Measurements from ENCODE around the gene POP7.
"Not testable (repeated sequence)": the region's sequence is repeated elsewhere in the genome, so short reads cannot be mapped to it uniquely, and the experiment has no call there.

The POP7 gene

DNA sequence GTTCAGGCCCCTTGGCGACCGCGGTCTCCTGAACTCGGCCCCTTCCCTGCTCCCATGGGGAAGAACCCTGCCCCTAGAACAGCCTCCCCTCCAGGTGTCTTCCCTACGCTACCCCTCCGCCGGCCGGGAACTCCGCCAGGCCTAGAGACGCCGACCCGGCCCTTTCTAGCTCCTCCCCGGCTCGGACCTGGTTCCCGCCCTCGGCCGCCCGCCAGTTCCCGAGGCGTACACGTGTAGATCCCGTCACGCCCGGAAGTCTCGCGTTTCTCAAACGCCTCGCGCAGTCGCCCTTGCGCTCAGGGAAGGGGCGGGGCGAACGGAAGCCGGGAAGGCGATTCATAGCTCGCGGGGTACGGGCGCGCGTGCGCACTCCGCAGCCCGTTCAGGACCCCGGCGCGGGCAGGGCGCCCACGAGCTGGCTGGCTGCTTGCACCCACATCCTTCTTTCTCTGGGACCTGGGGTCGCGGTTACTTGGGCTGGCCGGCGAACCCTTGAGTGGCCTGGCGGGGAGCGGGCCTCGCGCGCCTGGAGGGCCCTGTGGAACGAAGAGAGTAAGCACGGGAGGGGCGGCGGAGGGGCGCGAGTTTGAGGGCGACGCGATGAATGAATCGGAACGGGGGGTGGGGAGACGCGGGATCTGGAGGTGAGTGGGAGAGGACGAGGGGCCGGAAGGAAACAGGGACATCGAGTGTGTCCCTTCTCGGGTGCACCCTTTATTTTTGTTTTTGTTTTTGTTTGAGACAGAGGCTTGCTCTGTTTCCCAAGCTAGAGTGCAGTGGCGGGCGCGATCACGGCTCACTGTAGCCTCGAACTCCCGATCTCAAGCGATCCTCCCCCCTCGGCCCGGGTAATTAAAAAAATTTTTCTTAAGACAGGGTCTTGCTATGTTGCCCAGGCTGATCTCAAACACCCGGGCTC is at the start of gene POP7:
TSS of gene POP7 (plus strand) at position 369 of the 919 bp plus-strand sequence. CDS start 710 bp downstream, outside the sequence.
- peak; percentile 99 for DNase-seq (ENCODE audit: low read depth)

DNA sequence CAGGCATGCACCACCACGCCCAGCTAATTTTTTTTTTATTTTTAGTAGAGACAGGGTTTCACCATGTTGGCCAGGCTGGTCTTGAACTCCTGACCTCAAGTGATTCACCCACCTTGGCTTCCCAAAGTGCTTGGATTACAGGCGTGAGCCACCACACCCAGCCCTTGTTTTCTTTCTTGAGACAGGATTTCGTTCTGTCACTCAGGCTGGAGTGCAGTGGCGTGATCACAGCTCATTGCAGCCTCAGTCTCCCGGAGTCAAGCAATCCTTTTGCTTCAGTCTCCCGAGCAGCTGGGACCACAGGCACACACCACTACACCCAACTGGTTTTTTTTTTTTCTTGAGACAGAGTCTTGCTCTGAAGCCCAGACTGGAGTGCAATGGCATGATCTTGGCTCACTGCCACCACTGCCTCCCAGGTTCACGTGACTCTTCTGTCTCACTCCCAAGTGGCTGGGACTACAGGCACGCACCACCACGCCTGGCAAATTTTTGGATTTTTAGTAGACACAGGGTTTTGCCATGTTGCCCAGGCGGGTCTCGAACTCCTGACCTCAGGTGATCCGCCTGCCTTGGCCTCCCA is 43.6 kb upstream of the POP7 start:
- not testable (repeated sequence) for DNase-seq (ENCODE audit: low read depth)

DNA sequence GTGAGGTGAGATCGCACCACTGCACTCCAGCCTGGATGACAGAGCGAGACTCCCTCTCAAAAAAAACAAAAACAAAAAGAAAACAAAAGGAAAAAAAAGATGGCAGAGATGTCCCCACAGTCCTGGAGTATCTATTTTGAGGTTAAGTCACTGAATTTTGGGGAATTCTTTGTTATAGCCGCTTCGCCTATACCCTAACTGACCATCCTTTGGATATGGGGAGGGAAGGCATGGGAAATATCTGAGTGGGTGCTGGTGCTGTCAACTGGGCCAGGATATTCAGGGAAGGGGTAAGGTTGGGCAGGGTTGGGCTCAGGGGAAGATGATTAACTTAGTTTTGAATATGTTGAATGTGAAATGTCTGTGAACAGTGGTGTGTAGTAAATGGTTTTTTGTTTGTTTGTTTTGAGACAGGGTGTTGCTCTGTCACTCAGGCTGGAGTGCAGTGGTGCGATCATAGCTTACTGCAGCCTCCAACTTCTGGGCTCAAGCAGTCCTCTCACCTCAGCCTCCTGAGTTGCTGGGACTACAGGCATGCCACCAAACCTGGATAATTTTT is 40.7 kb upstream of the POP7 start:
- DNase-seq (ENCODE audit: low read depth): no peak

DNA sequence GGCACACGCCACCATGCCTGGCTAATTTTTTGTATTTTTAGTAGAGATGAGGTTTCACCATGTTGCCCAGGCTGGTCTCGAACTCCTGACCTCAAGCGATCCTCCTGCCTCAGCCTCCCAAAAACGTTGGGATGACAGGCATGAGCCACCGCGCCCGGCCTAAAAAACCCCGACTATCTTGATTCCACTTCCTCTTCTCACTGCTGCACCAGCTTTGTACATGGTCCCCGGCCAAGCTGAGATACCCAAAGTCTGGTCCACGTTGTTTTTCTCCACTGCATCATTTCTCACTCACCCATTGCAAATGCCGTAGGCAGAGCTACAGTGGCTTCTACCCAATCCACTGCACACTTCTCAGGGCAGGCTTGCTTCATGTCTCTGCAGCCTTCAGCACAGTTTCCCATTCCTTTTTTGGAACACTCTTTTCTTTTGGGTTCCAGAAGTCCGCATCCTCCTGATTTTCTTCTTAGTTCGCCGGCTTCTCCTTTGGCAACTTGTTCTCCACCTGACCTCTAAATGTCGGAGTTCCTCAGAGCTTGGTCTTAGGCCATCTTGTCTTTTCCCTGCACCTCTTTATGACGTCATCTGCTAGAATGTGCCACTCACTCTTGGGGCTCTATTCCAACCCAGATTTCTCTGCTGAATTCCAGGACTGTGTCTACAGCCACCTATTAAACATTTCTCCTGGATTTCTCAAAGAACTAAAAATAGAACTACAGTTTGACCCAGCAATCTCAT is 38.4 kb upstream of the POP7 start:
- no peak for DNase-seq (ENCODE audit: low read depth)

DNA sequence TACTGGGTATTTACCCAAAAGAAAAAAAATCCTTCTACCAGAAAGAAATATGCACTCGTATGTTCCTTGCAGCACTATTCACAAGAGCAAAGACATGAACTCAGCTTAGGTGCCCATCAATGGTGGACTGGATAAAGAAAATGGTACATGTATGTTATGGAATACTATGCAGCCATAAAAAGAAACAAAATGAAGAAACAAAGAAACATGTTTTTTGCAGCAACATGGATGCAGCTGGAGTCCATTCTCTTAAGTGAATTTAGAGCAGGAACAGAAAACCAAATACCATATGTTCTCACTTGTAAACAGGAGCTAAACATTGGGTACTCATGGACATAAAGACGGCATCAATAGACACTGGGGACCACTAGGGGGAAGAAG is 37.9 kb upstream of the POP7 start:
- no peak for DNase-seq (ENCODE audit: low read depth)

DNA sequence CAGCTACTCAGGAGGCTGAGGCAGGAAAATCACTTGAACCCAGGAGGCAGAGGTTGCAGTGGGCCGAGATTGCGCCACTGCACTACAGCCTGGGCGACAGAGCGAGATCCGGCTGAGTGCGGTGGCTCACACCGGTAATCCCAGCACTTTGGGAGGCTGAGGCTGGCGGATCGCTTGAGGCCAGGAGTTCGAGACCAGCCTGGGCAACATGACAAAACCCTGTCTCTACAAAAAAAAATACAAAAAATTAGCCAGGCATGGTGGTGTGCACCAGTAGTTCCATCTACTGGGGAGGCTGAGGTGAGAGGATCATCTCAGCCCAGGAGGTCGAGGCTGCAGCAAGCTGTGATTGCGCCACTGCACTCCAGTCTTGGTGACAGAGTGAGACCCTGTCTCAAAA is 36.8 kb upstream of the POP7 start:
- not testable (repeated sequence) for DNase-seq (ENCODE audit: low read depth)

DNA sequence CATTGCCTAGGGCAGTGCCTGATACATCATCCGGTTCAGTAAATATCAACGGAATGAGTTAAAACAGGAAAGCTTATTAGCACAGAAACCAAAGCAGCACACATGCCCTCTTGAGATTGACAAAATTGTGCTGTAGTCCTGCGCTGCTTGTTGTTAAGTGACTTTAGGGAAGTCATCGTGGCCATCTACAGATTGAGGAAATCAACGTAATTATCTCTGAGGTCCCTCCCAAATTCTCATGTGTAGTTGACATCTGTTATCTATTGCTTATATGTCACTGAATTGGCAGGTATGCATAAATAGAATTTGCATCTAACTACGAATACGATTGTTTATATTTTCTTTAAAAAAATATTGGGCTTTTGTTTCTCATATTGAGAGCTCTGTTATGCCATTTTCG is 35.8 kb upstream of the POP7 start:
- no peak for DNase-seq (ENCODE audit: low read depth)

DNA sequence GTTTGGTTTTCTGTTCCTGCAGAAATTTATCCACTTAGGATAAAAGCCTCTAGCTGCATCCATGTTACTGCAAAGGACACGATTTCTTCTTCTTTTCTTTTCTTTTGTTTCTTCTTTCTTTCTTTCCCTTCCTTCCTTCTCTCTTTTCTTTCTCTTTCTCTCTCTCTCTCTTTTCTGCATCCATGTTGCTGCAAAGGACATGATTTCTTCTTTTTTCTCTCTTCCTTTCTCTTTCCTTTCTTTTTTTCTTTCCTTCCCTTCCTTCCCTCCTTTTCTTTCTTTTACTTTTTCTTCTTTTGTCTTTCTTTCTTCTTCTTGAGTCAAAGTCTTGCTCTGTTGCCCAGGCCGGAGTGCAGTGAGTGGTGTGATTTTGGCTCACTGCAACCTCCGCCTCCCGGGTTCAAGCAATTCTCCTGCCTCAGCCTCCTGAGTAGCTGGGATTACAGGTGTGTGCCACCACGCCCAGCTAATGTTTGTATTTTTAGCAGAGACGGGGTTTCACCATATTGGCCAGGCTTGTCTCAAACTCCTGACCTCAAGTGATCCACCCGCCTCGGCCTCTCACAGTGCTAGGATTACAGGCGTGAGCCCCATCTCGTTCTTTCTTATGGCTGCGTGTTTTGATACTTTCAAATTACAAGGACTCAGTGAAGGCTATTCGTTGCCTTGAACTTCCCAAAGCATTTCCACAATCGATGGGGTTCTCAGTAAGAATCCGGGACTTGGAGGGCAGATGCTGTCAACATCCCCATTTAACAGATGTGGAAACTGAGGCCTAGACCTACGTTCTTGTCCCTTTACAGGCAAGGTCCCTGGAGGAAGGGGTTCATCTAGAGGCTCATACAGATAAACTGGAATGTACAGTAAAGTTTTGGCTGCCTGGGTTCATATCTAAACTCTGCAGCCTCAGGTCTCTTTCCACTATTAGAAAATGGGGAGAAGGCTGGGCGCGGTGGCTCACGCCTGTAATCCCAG is 34.3 kb upstream of the POP7 start:
- no peak for DNase-seq (ENCODE audit: low read depth)

DNA sequence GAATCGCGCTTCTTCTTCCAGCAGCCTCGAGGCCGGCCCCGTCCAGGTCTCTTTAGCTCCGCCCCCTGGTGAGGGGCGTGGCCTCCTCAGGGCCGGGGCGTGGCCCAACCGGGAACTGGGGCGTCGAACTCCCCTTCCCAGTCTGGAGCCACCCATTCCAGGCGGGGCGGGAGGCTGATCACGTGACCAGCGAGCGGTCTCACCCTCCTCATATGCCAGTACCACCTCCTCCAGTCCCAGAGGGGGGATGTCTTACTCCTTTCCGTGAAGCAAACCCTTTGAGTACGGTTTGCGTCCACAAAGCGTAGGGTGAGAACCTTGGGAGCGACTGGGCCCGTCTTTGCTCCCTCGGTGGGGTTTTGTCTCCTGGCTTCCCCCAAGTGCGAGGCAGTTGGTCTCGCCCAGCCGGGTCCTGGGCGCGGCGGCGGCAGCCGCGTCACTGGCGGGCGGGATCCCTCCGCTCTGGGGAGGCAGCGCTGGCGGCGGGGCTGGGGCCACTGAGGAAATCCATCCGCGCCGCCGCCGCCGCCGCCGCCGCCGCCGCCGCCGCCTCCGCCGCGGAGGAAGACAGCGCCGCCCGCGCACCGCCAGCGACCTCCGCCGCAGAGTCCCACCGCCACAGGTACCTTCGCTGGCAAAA is 32.5 kb upstream of the POP7 start, which contains the start of gene GNB2:
TSS of gene GNB2 (plus strand) at position 439 of the 640 bp plus-strand sequence. CDS start 2,526 bp downstream, outside the sequence.
- DNase-seq (ENCODE audit: low read depth): peak; percentile 98

DNA sequence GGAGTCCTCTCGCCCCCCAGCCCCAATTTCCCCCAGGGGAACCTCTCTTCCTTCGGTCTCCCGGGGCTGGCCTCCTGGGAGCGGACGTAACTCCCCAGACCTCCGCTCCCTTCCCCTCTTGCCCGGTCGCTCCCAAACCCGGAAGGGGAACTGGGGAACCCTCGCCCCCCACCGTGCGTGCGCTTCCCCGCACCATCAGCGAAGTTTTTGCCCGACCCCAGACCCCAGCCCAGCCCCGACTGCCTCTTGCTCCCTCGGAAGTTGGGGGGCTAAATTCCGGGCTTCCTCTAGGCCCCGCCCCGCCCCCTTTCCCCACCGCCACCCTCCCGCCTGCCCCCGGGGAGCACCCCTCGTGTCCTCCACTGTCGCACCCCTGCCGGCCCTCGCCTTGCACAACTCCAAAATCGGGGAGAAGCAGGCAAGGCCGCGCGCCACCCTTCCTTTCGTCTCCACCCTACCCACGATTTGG is 31.9 kb upstream of the POP7 start:
- no peak for DNase-seq (ENCODE audit: low read depth)

DNA sequence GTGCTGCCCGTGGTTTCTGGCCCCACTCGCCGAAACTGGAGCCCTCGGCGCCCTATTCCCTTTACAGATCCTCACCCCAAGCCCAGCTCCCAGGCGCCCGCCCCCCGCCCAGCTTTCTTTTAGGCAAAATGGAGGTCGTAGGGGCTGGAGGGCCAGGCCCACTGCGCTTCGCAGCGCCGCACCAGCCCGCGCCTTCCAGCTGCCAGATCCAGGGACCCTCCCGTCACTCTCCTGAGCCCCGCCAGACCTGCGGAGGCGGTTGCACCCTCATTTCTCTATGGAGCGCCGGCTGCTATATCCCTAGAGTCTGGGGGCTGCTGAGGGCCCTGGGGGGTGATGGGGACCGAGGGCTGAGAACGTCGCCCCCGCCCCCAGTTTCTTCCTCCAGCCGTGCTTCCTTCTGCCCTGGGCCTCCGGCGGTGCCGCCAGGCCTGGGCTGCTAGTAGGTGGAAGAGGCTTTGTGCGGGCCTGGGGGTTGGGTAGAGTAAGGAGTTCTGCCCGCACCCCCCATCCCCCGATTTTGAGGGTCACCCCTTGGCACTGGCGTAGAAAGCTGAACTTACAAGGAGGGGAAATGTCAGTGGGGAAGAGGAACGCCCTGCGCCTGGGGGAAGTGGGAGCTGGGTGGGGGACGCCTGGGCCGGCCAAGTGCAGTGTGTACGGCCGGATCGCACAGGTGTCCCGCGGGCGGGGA is 31.4 kb upstream of the POP7 start:
- no peak for DNase-seq (ENCODE audit: low read depth)

DNA sequence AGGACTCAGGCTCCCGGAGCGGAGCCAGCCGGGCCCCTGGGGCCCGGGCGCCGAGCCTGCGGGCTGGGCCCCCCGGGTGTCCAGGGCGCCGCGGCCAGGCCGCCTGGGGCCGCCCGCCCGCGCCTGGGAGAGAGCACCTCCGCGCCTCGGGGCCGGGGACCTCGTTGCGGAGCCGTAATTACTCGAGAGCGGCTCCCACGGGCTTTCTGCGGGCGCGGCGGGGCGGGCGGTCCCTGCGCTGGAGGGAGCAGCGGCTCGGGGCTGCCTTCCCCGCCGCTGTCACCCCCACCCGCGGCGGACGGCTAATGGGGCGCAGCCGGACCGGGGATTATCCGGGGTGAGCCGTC is 30.8 kb upstream of the POP7 start:
- DNase-seq (ENCODE audit: low read depth): no peak

DNA sequence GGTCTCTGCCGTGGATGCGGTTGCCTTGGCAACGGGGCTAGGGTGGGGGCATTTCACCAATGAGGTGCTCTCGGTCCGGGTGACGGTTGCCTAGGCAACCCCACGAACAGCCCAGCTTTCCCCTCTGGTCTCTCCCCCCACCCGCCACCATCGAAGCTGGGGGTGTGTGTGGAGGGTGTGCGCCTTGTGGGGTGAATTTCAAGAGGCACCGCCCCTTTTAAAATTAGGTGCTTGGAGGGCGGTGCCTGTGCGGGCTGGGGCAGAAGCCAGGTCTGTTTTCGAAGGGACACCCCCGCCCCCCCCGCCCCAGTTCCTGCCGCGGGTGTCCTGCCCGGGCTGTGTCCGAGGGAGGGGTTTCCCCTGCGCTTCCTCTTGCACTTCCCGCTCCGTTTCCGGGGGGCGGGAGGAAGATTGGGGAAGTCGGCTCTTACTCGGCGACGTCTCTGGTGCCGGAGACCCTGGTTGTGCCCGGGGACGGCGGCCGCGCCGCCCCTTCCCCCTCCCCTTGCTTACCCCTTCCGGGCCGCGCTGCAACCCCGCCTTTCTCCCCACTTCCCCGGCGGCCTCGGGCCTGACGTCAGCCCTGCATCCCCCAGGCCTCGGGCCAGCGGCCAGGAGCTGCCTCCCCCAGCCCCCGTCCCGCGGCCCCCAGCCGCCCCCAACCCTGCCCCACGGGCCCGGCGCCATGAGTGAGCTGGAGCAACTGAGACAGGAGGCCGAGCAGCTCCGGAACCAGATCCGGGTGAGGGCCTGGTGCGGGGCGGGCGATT is 30.2 kb upstream of the POP7 start:
- peak; percentile 54 for DNase-seq (ENCODE audit: low read depth)

DNA sequence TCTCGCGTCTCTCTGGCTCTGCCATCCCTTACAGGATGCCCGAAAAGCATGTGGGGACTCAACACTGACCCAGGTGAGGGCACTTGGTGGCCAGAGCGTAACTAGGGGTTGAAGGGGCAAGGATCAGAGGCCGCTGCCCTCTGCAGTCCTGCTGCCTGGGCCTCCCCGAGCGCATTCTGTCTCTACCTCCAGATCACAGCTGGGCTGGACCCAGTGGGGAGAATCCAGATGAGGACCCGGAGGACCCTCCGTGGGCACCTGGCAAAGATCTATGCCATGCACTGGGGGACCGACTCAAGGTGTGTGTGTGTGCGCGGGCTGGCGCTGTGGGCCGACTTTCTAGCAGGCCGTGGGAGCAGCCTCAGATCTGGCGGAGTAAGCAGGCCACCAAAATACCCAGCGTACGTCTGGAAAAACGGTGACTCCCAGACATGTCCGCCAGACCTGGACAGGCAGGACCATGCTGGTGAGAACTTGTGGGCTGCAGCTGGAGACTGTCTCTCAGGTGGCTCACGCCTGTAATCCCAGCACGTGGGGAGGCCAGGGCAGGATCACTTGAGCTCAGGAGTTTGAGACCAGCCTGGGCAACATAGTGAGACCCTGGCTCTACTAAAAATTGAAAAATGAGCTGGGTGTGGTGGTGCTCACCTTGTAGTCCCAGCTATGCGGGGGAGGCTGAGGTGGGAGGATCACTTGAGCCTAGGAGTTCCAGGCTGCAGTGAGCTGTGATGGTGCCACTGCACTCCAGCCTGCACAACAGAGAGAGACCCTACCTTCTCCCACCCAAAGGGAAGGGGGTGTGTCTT is 29.2 kb upstream of the POP7 start:
- no peak for DNase-seq (ENCODE audit: low read depth)

DNA sequence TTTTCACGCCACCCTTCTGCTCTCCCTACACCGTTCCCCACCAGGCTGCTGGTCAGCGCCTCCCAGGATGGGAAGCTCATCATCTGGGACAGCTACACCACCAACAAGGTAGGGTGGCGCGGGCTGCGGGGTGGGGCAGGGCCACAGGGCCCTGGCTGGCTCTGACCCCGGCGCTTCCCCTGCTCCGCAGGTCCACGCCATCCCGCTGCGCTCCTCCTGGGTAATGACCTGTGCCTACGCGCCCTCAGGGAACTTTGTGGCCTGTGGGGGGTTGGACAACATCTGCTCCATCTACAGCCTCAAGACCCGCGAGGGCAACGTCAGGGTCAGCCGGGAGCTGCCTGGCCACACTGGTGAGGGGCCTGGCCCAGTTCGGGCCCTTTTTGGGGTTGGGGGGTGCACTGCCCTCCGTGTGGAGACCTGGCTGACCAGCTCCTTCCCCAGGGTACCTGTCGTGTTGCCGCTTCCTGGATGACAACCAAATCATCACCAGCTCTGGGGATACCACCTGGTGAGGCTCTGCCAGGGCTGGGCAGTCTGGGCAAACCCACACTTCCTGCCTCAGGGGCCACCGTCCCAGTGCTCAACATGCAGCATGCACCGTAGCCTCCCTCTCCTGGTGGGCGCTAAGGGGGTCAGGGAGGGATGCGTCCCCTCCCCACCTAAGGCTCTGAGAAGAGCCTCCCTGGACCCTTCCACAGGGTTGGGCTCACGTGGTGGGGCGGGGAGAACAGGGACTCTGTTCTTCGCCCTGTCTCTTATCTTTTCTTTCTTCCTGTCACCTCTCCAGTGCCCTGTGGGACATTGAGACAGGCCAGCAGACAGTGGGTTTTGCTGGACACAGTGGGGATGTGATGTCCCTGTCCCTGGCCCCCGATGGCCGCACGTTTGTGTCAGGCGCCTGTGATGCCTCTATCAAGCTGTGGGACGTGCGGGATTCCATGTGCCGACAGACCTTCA is 28.3 kb upstream of the POP7 start:
- DNase-seq (ENCODE audit: low read depth): no peak

DNA sequence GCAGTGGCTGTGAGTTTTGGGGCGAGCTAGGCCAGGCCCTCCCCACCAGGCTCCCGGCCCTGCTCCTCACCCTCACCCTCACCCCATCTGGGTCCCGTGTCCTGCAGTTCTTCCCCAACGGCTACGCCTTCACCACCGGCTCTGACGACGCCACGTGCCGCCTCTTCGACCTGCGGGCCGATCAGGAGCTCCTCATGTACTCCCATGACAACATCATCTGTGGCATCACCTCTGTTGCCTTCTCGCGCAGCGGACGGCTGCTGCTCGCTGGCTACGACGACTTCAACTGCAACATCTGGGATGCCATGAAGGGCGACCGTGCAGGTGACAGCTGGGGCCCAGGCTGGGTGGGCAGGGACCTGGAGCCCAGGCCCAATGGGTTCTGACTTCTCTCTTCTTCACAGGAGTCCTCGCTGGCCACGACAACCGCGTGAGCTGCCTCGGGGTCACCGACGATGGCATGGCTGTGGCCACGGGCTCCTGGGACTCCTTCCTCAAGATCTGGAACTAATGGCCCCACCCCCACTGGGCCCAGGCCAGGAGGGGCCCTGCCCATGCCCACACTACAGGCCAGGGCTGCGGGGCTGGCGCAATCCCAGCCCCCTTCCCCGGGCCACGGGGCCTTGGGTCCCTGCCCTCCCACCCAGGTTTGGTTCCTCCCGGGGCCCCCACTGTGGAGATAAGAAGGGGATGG is 27.5 kb upstream of the POP7 start:
- DNase-seq (ENCODE audit: low read depth): no peak

All from stimulated activated CD8-positive, alpha-beta memory T cell treated with anti-CD3 and anti-CD28 coated beads, Interleukin-7, amount 100 ng/mL, for 24 hours (primary cell).